Endothelial cell of umbilical vein (primary cell): ENCODE results near the gene NAMPT. TPM values are rescaled to one million over a fixed set of nuclear protein-coding genes. Genes with fewer than 3 reads are reported as not detected.

Source experiments
- BruUV-seq: library from RNA; stranded (reverse); fragments of 400-500 nt; replicated peaks from 2 replicates; lab custom pipeline; 2021; lab: Mats Ljungman, UMichigan
- CTCF ChIA-PET: fragments of 300-600, 350-600 bp; sonication (Branson Sonifier 250); formaldehyde crosslinking; loops from one replicate; lab custom pipeline; 2021; ENCODE audit warnings: antibody characterized with exemption, inconsistent platforms; lab: Charles Lee
- POLR2A ChIA-PET: fragments of 300-600, 350-600 bp; sonication (Branson Sonifier 250); formaldehyde crosslinking; loops from one replicate; lab custom pipeline; 2021; ENCODE audit warnings: antibody characterized with exemption, inconsistent platforms; lab: Charles Lee
- DNase-seq: peaks from one replicate; pipeline ENCODE4 v3.0.0-alpha.2; 2011; ENCODE audit warnings: low read depth, low spot score
- FAIRE-seq: peaks from 2 replicates; lab custom pipeline; 2011; peaks lifted over from hg19 to GRCh38; lab: Jason Lieb, UNC
- H2AFZ ChIP-seq: 2 replicates; pipeline ENCODE4 v1.6.0; 2012; ENCODE audit warnings: low read depth, low read length, control low read depth, inconsistent platforms
- H3K27ac ChIP-seq: 2 replicates; pipeline ENCODE4 v1.5.1; 2011; ENCODE audit warnings: low read depth, mild to moderate bottlenecking, control low read depth, low read length, moderate library complexity; ENCODE audit not compliant: insufficient read depth
- H3K27me3 ChIP-seq, 2 experiments: 2 replicates each; pipeline versions ENCODE4 v1.6.0 to v1.6.1; 2011; ENCODE audit warnings: low read length in 2 of 2, mixed read lengths in 1 of 2; ENCODE audit not compliant: control insufficient read depth in 2 of 2, insufficient read depth in 2 of 2
- H3K36me3 ChIP-seq, 2 experiments: 2 replicates in 1 of 2; 3 replicates in 1 of 2; pipeline ENCODE4 v1.5.1; 2011; ENCODE audit warnings: low read length in 2 of 2, mild to moderate bottlenecking in 1 of 2, moderate library complexity in 1 of 2; ENCODE audit not compliant: control insufficient read depth in 2 of 2, insufficient read depth in 2 of 2; ENCODE audit errors: extremely low read depth in 1 of 2
- H3K4me1 ChIP-seq: 3 replicates; pipeline ENCODE4 v1.5.1; 2011; ENCODE audit warnings: mild to moderate bottlenecking, low read length; ENCODE audit not compliant: control insufficient read depth, insufficient read depth; ENCODE audit errors: extremely low read depth
- H3K4me2 ChIP-seq: 2 replicates; pipeline ENCODE4 v1.6.1; 2011; ENCODE audit warnings: low read length, control low read depth, mixed read lengths; ENCODE audit not compliant: insufficient read depth
- H3K4me3 ChIP-seq, 3 experiments: fragments of 200-600 bp in 1 of 3; sonication (generic), shearing (Covaris generic) in 1 of 3; replicated peaks in 1 of 3; 2 replicates each; pipeline ENCODE4 v1.5.1; 2011 to 2016; ENCODE audit warnings: control low read depth in 3 of 3, low read length in 3 of 3, mild to moderate bottlenecking in 2 of 3, inconsistent platforms in 1 of 3, low read depth in 1 of 3, moderate library complexity in 1 of 3; ENCODE audit not compliant: insufficient read depth in 1 of 3
- H3K79me2 ChIP-seq: 2 replicates; pipeline ENCODE4 v1.6.0; 2012; ENCODE audit warnings: low read length, inconsistent platforms; ENCODE audit not compliant: control insufficient read depth, insufficient read depth
- H3K9ac ChIP-seq: replicated peaks from 2 replicates; pipeline ENCODE3; 2011; ENCODE audit warnings: low read length, control low read depth; ENCODE audit not compliant: insufficient read depth; ENCODE audit errors: extremely low read depth
- H3K9me1 ChIP-seq: replicated peaks from 3 replicates; pipeline ENCODE4 v1.6.0; 2011; ENCODE audit warnings: mild to moderate bottlenecking, low read length; ENCODE audit not compliant: control insufficient read depth, insufficient read depth; ENCODE audit errors: extremely low read depth
- H3K9me3 ChIP-seq: replicated peaks from 2 replicates; pipeline ENCODE4 v1.5.1; 2012; ENCODE audit warnings: low read length, inconsistent platforms; ENCODE audit not compliant: control insufficient read depth, insufficient read depth
- H4K20me1 ChIP-seq: replicated peaks from 2 replicates; pipeline ENCODE3; 2011; ENCODE audit warnings: mild to moderate bottlenecking, low read length; ENCODE audit not compliant: control insufficient read depth, insufficient read depth; ENCODE audit errors: extremely low read depth
- EZH2 ChIP-seq: IDR thresholded peaks from 2 replicates; pipeline ENCODE4 v1.6.1; 2012; ENCODE audit warnings: borderline replicate concordance, low read depth, mild to moderate bottlenecking, moderate library complexity, low read length, inconsistent platforms; ENCODE audit not compliant: severe bottlenecking
- FOS ChIP-seq: IDR thresholded peaks from 2 replicates; pipeline ENCODE4 v1.6.1; 2011; ENCODE audit warnings: mild to moderate bottlenecking, low read length, moderate library complexity, borderline replicate concordance; ENCODE audit not compliant: insufficient read depth
- POLR2A ChIP-seq: IDR thresholded peaks from 2 replicates; pipeline ENCODE4 v1.6.1; 2012; ENCODE audit warnings: low read depth, mild to moderate bottlenecking, control low read depth, low read length
- dilution Hi-C: fragments of 300-500 bp; cut with MboI; formaldehyde crosslinking; loops from one replicate; pipeline ENCODE4 v1.15.0; 2019; ENCODE audit warnings: low sequenced_read_pairs; ENCODE audit not compliant: extremely low pct_ligation_motif_present
- intact Hi-C: fragments of 100-400 bp; cut with micrococcal nuclease; formaldehyde crosslinking; loops from one replicate; pipeline ENCODE4 v1.10.0; 2022
- polyA plus RNA-seq, 4 experiments: library from polyadenylated mRNA; depleted of rRNA in 3 of 4; stranded (reverse) in 3 of 4; unstranded in 1 of 4; fragments of >200 nt; gene quantifications; 2 replicates each; pipeline versions ENCODE4 v1.2.1 to v1.2.3, GENCODE V29; 2011 to 2012; ENCODE audit warnings: missing spikeins in 1 of 4
- total RNA-seq: library from RNA; stranded (reverse); gene quantifications from 2 replicates; pipeline ENCODE4 v1.2.3, GENCODE V29; 2021

NAMPT gene
- total and polyA plus RNA-seq, 2 donors (not counting 3 experiments of a cell fraction or from before 2014, with no cell fraction given): 17.5 to 133 TPM

- no TSS peak for BruUV-seq
- dilution Hi-C loops (no loop called here), intact Hi-C loops (no loop called here)
- Histone ChIP-seq H3K9me1 (no peaks in the 10 kb centered on the region), H2AFZ (no peak overlapping the region), H3K27ac (no peak overlapping the region), H3K79me2 (no peaks in the 10 kb centered on the region), H3K4me1 (peaks cover 21% of the 10 kb centered on the region), H3K4me3 (no peak overlapping the region), H3K27me3 (no peaks in the 10 kb centered on the region), H3K9ac (no peak overlapping the region), H3K36me3 (no peaks in the 10 kb centered on the region), H3K4me2 (no peak overlapping the region), H3K9me3 (no peaks in the 10 kb centered on the region), H4K20me1 (no peaks in the 10 kb centered on the region)
- no peak for TF ChIP-seq POLR2A
- no peak for FAIRE-seq
- ChIA-PET POLR2A (no interaction called here), CTCF (interaction anchor here (0.7 to 2.8 kb wide), 4 partner anchors 13 to 46 kb away, joined by 3 to 8 read pairs (median 4); no protein-coding TSS in a partner anchor)
- no peak for DNase-seq
These were observed 61.6 kb downstream of the NAMPT start for GRCh38 chr7:106223156-106223555.

GRCh38 chr7:106222545-106222944 lies 62.2 kb downstream of the NAMPT start:
- H3K9me3 ChIP-seq: no peaks in the 10 kb centered on the region

More at GRCh38 chr7:106222545-106222944, 62.2 kb downstream of the NAMPT start:
- H3K4me2 ChIP-seq: no peak overlapping the region
- no peak overlapping the region for H2AFZ ChIP-seq
- DNase-seq (no peak), FAIRE-seq (no peak)
- no peaks in the 10 kb centered on the region for H4K20me1 ChIP-seq
- intact Hi-C loops (no loop called here), dilution Hi-C loops (no loop called here)
- no peaks in the 10 kb centered on the region for H3K36me3 ChIP-seq
- BruUV-seq: no TSS peak
- no peak overlapping the region for H3K4me3 ChIP-seq
- ChIA-PET POLR2A (no interaction called here), CTCF (interaction anchor here (0.6 to 1.5 kb wide), 4 partner anchors 13 to 827 kb away, joined by 3 to 4 read pairs (median 4); no protein-coding TSS in a partner anchor)
- no peak overlapping the region for H3K27ac ChIP-seq
- no peak overlapping the region for H3K9ac ChIP-seq
- H3K4me1 ChIP-seq: peaks cover 27% of the 10 kb centered on the region
- TF ChIP-seq POLR2A: no peak
- no peak for TF ChIP-seq EZH2
- TF ChIP-seq FOS: no peak
- no peaks in the 10 kb centered on the region for H3K27me3 ChIP-seq
- no peaks in the 10 kb centered on the region for H3K79me2 ChIP-seq
- no peaks in the 10 kb centered on the region for H3K9me1 ChIP-seq
